NCI-H2107 treated with DMSO at 0.1 percent for 48 hours (cell line): ENCODE results near the gene PTPRF.

ENCODE experiments used
- DNase-seq: peaks from one replicate; lab custom pipeline; 2025; ENCODE audit not compliant: unreplicated experiment; lab: John Stamatoyannopoulos, UW

PTPRF gene

GRCh38 chr1:43551396-43551888 is 20.8 kb downstream of the PTPRF start:
- no peak for DNase-seq

GRCh38 chr1:43552059-43552742 is 21.5 kb downstream of the PTPRF start:
- no peak for DNase-seq

- DNase-seq: no peak
These were observed 22.1 kb downstream of the PTPRF start for GRCh38 chr1:43552813-43553212.

- peak; percentile 59 for DNase-seq
These were observed 23.8 kb downstream of the PTPRF start for GRCh38 chr1:43554444-43554992.

GRCh38 chr1:43556782-43557181 is 26.1 kb downstream of the PTPRF start:
- no peak for DNase-seq

GRCh38 chr1:43557744-43558245 is 27.1 kb downstream of the PTPRF start:
- DNase-seq: no peak

- peak; percentile 70 for DNase-seq
These were observed 27.7 kb downstream of the PTPRF start for GRCh38 chr1:43558346-43558841.

GRCh38 chr1:43559714-43560113 is 29.0 kb downstream of the PTPRF start:
- DNase-seq: no peak

GRCh38 chr1:43560286-43560685 is 29.6 kb downstream of the PTPRF start:
- DNase-seq: no peak

GRCh38 chr1:43563876-43564539 is 33.3 kb downstream of the PTPRF start:
- DNase-seq: no peak

- peak; percentile 47 for DNase-seq
These were observed 34.1 kb downstream of the PTPRF start for GRCh38 chr1:43564551-43565348.

- no peak for DNase-seq
These were observed 35.1 kb downstream of the PTPRF start for GRCh38 chr1:43565600-43566360.

GRCh38 chr1:43566382-43567044 is 35.8 kb downstream of the PTPRF start:
- no peak for DNase-seq

GRCh38 chr1:43569175-43569574 is 38.5 kb downstream of the PTPRF start:
- DNase-seq: no peak

GRCh38 chr1:43570277-43570676 is 39.6 kb downstream of the PTPRF start:
- no peak for DNase-seq

- no peak for DNase-seq
These were observed 40.0 kb downstream of the PTPRF start for GRCh38 chr1:43570715-43571114.

GRCh38 chr1:43572084-43572483 is 41.4 kb downstream of the PTPRF start:
- DNase-seq: no peak

- no peak for DNase-seq
These were observed 41.9 kb downstream of the PTPRF start for GRCh38 chr1:43572538-43572937.

GRCh38 chr1:43573066-43573800 is 42.5 kb downstream of the PTPRF start:
- no peak for DNase-seq
